Activated effector memory CD4-positive, alpha-beta T cell treated with Interleukin-2 at 50 U/mL for 16 hours (primary cell): Measurements from ENCODE around the gene DEXI.
"Not testable (repeated sequence)": the region's sequence is repeated elsewhere in the genome, so short reads cannot be mapped to it uniquely, and the experiment has no call there.

Experiments used
- DNase-seq: peaks from one replicate; pipeline ENCODE4 v3.0.0-alpha.2; 2020

The DEXI gene

GRCh38 chr16:10940501-10941079, 1.7 kb downstream of the DEXI start:
- no peak for DNase-seq

- DNase-seq = no peak
Observed at GRCh38 chr16:10939649-10940234, 2.5 kb downstream of the DEXI start.

GRCh38 chr16:10938796-10939648, 3.2 kb downstream of the DEXI start:
- DNase-seq = no peak

GRCh38 chr16:10938321-10938720, 3.9 kb downstream of the DEXI start:
- no peak for DNase-seq

- DNase-seq = no peak
Observed at GRCh38 chr16:10937068-10937859, 5.0 kb downstream of the DEXI start.

GRCh38 chr16:10936272-10936984, 5.8 kb downstream of the DEXI start:
- DNase-seq = no peak

GRCh38 chr16:10935226-10935915, 6.9 kb downstream of the DEXI start:
- DNase-seq = no peak

GRCh38 chr16:10934325-10935107, 7.8 kb downstream of the DEXI start:
- no peak for DNase-seq

GRCh38 chr16:10933865-10934264, 8.4 kb downstream of the DEXI start:
- no peak for DNase-seq

- no peak for DNase-seq
Observed at GRCh38 chr16:10932959-10933710, 9.1 kb downstream of the DEXI start.

GRCh38 chr16:10931977-10932632, 10.2 kb downstream of the DEXI start:
- no peak for DNase-seq

- DNase-seq = no peak
Observed at GRCh38 chr16:10931134-10931533, 11.1 kb downstream of the DEXI start.

GRCh38 chr16:10930755-10931093, 11.5 kb downstream of the DEXI start:
- DNase-seq = no peak

GRCh38 chr16:10929853-10930754, 12.2 kb downstream of the DEXI start:
- no peak for DNase-seq

GRCh38 chr16:10929097-10929496, 13.2 kb downstream of the DEXI start:
- not testable (repeated sequence) for DNase-seq

- no peak for DNase-seq
Observed at GRCh38 chr16:10927497-10928112, 14.7 kb downstream of the DEXI start.

GRCh38 chr16:10926867-10927266, 15.4 kb downstream of the DEXI start:
- DNase-seq = no peak

GRCh38 chr16:10926094-10926493, 16.2 kb downstream of the DEXI start:
- no peak for DNase-seq
